COLO668 (cell line): Measurements from ENCODE around the gene INPP5F.
A peak's percentile ranks its signal among the peaks of the same experiment; 100 is the strongest.

Experiments
- DNase-seq: peaks from one replicate; lab custom pipeline; 2025; ENCODE audit not compliant: unreplicated experiment; lab: John Stamatoyannopoulos, UW

INPP5F gene

GRCh38 chr10:119812684-119813083 lies 86.8 kb downstream of the INPP5F start:
- no peak for DNase-seq

GRCh38 chr10:119815671-119816070 lies 89.8 kb downstream of the INPP5F start:
- DNase-seq, result no peak

DNA sequence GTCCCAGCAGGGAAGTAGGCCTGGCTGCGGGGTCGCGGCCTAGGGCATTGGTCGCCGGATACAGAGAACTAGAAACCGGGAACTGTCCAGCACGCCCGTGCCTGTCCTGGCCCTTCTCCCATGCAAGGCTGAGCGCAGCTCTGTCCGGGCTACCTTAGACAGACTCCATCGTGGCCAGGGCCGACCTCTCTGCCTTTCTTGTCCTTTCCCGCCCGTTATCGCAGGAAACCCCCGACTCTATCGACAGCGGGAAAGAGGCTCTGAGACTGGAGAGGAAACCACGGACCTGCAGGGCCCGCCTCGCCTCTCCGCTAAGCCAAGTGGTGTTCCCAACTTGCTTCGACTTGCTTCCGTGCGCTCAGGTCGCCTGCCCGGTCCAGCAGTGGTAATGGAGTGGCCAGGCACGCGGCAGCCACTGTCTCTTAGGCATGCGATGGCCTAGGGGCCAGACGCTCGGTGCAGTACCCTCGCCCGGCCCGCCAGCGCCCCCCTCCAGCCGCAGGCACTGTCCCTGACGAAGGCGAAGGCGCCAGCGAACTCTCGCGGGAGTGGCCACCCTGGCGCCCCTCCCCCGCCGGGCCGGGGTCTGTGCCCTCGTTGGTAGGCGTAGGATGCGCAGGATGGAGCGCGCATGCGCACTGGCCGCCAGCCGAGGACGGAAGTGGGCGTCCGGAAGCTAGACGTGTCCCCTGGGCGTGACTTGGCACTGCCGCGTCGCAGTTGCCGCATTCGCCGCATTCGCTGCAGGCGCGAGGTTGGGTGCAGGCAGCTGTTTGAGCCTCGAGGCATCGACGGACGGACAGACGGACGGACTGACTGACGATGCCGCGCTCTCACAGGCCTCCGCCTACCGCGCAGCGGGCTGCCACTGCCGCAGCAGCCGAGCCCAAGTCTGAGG lies 92.4 kb downstream of the INPP5F start:
- no peak for DNase-seq

DNA sequence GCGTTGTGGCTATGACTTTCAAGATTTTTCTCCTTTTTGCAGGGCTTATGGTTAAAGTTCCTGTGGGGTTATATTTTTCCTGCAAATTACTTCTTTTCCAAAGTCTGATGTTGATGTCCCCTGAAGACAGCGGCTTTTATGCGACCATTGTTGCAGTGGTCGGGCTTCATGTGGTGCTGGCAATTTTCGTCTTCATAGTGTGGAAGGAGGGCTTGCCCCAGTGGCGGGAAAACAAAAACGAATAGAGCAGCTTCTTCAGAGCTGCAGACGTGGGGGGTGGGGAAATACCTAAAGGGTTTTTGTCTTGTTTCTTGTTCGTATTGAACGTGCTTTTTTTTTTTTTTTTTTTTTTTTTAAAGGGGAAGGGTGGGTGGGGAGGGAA lies 93.0 kb downstream of the INPP5F start:
- DNase-seq, result no peak

GRCh38 chr10:119821182-119821581 lies 95.3 kb downstream of the INPP5F start:
- peak; percentile 3 for DNase-seq

GRCh38 chr10:119824299-119824698 lies 98.4 kb downstream of the INPP5F start:
- no peak for DNase-seq

GRCh38 chr10:119826771-119827170 lies 100.9 kb downstream of the INPP5F start:
- DNase-seq, result no peak

- DNase-seq, result no peak
Observed at GRCh38 chr10:119827430-119827829, 101.6 kb downstream of the INPP5F start.

- DNase-seq, result no peak
Observed at GRCh38 chr10:119829429-119829828, 103.6 kb downstream of the INPP5F start.

DNA sequence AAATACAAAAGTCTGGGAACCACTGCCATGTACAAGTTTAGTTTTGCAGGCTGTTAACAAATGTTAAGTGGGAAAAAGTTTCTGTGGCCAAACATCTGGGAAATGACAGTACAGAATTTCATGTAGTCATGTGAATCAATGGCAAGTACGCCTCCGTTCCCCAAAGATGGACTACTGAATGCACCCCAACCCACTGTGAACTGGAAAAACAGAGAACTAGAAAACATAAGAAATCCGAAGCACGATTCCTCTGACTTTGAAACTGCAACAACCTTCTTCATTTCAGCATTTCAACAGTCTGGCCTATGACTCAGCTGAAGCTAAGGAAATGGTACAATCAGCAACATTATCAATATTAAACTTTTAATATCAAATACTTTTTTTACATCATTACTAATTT lies 105.0 kb downstream of the INPP5F start:
- DNase-seq, result no peak

GRCh38 chr10:119831656-119832055 lies 105.8 kb downstream of the INPP5F start:
- no peak for DNase-seq

DNA sequence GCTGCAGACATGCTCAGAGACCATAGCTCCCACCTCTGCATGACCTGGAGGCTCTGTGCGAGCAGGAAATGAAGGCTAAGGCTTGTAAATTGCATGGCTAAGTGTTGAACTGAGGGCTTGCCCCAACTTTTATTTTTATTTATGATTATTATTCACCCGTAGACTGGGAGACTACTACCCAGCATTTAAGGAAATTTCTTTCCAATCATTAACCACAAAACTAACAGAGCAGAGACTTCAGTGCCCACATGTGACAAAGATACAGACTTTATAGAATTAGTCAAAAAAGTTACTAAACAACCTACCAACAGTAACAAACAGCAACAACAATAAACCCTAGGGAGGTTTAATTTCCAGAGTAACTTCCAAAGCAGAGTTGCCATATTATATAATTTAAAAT lies 107.1 kb downstream of the INPP5F start:
- DNase-seq, result no peak

DNA sequence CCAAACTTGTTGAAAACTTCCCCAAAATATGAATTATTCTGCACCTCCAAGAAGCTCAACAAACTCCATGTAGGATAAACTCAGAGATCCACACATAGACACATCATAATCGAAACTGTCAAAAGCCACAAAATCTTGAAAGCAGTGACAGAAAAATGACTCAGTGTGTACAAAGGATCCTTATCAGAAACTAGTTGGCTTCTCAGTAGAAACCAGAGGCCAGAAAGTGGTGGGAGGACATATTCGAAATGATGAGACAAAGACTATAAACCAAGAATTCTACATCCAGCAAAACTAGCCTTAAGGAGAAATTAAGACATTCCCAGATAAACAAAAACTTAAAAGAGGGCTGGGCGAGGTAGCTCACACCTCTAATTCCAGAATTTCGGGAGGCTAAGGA lies 108.3 kb downstream of the INPP5F start:
- DNase-seq, result no peak

DNA sequence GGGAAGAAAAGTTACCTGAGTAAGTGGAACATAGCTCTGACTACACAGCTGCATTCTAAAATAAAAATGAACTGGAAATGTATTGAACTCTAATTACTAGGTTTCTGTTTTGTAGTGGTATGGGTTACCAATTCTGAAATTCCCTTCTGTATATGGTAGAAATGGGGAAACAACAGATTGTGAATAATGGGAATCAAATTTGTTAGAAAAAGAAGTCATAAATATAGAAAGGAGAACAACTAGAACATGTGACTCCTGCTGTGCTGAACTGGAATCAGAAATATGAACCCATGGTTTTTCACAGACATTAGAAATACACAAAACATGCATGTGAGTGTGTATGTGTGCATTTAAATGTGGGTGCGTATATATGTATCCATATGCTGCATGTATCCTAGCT lies 119.8 kb downstream of the INPP5F start:
- no peak for DNase-seq

DNA sequence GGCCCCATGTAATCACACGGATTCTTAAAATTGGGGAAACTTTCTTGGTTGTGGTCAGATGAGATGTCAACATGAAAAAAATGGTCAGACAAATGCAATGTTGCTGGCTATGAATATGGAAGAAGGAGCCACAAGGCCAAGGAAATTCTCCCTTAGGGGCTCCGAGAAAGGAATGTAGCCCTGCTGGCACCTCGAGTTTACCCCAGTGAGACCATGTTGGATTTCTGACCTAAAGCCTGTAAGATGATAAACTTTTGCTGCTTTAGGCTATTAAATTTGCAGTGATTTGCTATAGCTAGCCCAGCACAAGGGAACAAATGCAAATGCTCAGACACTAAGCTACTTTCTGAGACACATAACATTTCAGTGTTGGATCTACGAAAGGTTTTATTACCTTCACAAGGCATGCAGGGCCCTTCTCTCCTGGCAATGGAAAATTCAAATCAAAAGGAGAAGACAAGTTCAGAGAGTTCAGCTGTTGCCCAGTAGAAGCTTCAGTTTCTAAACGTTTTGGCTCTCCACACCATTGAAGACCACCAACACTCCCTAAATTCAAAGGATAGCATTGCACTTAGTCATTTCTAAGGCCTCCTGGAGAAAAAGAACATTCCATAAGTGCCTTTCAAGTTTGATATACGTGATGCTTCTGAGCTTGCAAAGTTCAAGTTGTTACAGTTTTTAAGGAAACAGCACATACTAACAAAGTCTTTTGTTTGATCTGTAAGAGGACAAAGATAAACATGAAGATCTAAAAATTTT lies 123.4 kb downstream of the INPP5F start:
- no peak for DNase-seq

GRCh38 chr10:119849944-119850343 lies 124.1 kb downstream of the INPP5F start:
- DNase-seq, result no peak

DNA sequence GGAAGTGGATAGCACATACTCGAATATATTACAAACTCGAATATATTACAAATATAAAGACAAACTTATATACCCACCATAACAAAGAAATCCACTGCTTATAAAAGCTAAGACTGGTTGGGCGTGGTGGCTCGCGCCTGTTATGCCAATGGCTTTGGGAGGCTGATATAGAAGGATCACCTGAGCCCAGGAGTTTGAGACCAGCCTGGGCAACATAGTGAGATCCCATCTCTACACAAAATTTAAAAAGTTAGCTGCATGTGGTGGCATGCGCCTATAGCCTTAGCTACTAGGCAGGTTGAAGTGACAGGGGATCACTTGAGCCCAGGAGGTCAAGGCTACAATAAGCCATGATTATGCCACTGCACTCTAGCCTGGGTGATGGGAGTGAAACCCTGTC lies 126.4 kb downstream of the INPP5F start:
- DNase-seq, result no peak

DNA sequence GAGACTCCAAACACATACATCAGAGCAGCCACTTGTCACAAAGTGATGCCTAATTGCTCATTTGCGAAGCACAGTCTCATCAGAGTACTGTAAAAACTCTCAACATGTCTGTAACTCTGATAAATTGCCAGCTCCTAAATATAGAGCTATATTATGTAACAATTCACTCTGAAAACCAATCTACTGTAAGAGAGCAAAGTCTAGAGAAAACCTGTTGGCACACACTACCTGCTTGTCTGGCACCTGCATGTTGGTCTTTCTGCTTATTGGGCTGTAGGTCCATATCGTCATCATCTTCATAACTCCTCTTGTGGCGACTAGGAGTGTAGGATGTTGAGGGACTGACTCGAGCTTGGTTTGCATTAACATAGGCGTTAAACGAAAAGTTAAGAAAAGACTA lies 127.0 kb downstream of the INPP5F start:
- no peak for DNase-seq

- no peak for DNase-seq
Observed at GRCh38 chr10:119853574-119853973, 127.7 kb downstream of the INPP5F start.

DNA sequence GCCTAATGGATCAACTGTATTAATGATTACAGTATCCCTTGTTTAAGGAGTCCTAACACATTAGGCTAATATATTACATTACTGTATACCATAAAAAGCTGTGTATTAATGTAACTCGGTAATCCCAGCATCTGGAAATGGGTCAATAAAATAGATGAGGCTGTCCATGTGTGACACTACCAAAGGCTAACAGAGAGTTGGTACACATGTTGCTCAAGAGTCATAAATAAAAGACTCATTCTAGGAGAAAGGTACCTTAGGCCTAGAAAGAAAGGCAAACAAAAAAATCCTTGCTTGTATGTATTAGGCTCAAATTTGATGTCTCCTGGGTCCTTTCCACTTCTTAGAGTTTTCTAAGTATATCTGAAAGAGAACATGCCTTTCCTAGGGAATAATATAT lies 132.2 kb downstream of the INPP5F start:
- no peak for DNase-seq

GRCh38 chr10:119859420-119860258 lies 133.8 kb downstream of the INPP5F start:
- DNase-seq, result no peak
